Measurements from ENCODE around the gene PLXDC2.

DNA sequence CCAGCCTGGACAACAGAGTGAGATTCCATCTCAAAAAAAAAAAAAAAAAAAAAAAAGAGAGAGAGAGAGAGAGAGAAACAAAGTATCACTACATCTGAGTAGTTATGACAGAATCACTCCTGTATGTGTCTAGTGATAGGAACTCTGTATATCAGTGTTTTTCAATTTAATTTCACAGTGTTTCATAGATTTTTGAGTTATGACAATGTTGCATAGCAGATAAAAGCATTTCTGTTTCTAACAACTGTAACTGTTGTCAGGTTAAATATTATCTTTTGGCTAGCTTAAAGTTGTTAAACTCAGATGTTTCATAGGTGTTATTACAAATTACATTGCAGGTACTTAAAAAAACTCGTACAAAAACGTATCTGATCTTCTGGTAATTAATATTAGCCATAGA, 60.3 kb downstream of the PLXDC2 start:
- TF ChIP-seq EZH2 (IDR thresholded peaks at IDR 0.05; ENCODE audit: low read depth, unreplicated experiment) (no peak), POLR2AphosphoS5 (IDR thresholded peaks at IDR 0.05; ENCODE audit: low read depth) (no peak), EZH2phosphoT487 (IDR thresholded peaks at IDR 0.05; ENCODE audit: unreplicated experiment) (no peak), ZNF114 (CRISPR knock-in tag; IDR thresholded peaks at IDR 0.05) (no peak), JUNB (IDR thresholded peaks at IDR 0.05; ENCODE audit: unreplicated experiment) (no peak), CREB1 (CRISPR knock-in tag; IDR thresholded peaks at IDR 0.05; ENCODE audit: low read depth) (no peak)
- TF ChIP-seq, protein P1, sequence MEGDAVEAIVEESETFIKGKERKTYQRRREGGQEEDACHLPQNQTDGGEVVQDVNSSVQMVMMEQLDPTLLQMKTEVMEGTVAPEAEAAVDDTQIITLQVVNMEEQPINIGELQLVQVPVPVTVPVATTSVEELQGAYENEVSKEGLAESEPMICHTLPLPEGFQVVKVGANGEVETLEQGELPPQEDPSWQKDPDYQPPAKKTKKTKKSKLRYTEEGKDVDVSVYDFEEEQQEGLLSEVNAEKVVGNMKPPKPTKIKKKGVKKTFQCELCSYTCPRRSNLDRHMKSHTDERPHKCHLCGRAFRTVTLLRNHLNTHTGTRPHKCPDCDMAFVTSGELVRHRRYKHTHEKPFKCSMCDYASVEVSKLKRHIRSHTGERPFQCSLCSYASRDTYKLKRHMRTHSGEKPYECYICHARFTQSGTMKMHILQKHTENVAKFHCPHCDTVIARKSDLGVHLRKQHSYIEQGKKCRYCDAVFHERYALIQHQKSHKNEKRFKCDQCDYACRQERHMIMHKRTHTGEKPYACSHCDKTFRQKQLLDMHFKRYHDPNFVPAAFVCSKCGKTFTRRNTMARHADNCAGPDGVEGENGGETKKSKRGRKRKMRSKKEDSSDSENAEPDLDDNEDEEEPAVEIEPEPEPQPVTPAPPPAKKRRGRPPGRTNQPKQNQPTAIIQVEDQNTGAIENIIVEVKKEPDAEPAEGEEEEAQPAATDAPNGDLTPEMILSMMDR (conservative IDR thresholded peaks at IDR 0.05; ENCODE audit: low read depth in 2 of 2), result no peak
- TF ChIP-seq, protein P2, sequence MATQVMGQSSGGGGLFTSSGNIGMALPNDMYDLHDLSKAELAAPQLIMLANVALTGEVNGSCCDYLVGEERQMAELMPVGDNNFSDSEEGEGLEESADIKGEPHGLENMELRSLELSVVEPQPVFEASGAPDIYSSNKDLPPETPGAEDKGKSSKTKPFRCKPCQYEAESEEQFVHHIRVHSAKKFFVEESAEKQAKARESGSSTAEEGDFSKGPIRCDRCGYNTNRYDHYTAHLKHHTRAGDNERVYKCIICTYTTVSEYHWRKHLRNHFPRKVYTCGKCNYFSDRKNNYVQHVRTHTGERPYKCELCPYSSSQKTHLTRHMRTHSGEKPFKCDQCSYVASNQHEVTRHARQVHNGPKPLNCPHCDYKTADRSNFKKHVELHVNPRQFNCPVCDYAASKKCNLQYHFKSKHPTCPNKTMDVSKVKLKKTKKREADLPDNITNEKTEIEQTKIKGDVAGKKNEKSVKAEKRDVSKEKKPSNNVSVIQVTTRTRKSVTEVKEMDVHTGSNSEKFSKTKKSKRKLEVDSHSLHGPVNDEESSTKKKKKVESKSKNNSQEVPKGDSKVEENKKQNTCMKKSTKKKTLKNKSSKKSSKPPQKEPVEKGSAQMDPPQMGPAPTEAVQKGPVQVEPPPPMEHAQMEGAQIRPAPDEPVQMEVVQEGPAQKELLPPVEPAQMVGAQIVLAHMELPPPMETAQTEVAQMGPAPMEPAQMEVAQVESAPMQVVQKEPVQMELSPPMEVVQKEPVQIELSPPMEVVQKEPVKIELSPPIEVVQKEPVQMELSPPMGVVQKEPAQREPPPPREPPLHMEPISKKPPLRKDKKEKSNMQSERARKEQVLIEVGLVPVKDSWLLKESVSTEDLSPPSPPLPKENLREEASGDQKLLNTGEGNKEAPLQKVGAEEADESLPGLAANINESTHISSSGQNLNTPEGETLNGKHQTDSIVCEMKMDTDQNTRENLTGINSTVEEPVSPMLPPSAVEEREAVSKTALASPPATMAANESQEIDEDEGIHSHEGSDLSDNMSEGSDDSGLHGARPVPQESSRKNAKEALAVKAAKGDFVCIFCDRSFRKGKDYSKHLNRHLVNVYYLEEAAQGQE (IDR thresholded peaks at IDR 0.05; ENCODE audit: unreplicated experiment), result no peak
